Spleen (tissue), 11 donors: ENCODE data around the gene HMGXB3. TPM values are rescaled to one million over a fixed set of nuclear protein-coding genes. Genes with fewer than 3 reads are reported as not detected.

Experiments
- DNase-seq: peaks from one replicate; pipeline ENCODE4 v3.0.0-alpha.2; 2020
- H3K27ac ChIP-seq, 8 donors: fragments of 200-600 bp; sonication (generic) in 7 of 8; 1 replicate in 4 of 8; 2 replicates in 4 of 8; pipeline versions ENCODE4 v1.5.0 to v1.8.0; 2016 to 2021; ENCODE audit warnings: inconsistent platforms in 4 of 8, mild to moderate bottlenecking in 4 of 8, moderate library complexity in 1 of 8
- H3K27me3 ChIP-seq, 7 donors: fragments of 200-600 bp; sonication (generic) in 6 of 7; replicated peaks in 1 of 7; 1 replicate in 4 of 7; 2 replicates in 3 of 7; pipeline versions ENCODE4 v1.5.0 to v1.8.0; 2016 to 2021; ENCODE audit warnings: inconsistent platforms in 3 of 7, mild to moderate bottlenecking in 1 of 7
- H3K36me3 ChIP-seq, 6 donors: fragments of 200-600 bp; sonication (generic) in 5 of 6; 1 replicate in 4 of 6; 2 replicates in 2 of 6; pipeline versions ENCODE4 v1.5.0 to v1.8.0; 2016 to 2021; ENCODE audit warnings: inconsistent platforms in 2 of 6
- H3K4me1 ChIP-seq, 6 donors: fragments of 200-600 bp; sonication (generic) in 5 of 6; 1 replicate in 3 of 6; 2 replicates in 3 of 6; pipeline versions ENCODE4 v1.5.0 to v1.8.0; 2016 to 2021; ENCODE audit warnings: inconsistent platforms in 3 of 6
- H3K4me3 ChIP-seq, 8 donors: fragments of 200-600 bp; sonication (generic) in 7 of 8; 1 replicate in 4 of 8; 2 replicates in 4 of 8; pipeline versions ENCODE4 v1.5.0 to v1.8.0; 2016 to 2021; ENCODE audit warnings: inconsistent platforms in 4 of 8, mild to moderate bottlenecking in 4 of 8, moderate library complexity in 2 of 8
- H3K9me3 ChIP-seq, 8 donors: fragments of 200-600 bp; sonication (generic) in 7 of 8; 1 replicate in 4 of 8; 2 replicates in 4 of 8; pipeline versions ENCODE4 v1.5.0 to v1.8.0; 2016 to 2021; ENCODE audit warnings: inconsistent platforms in 4 of 8
- CTCF ChIP-seq, 11 experiments: fragments of 200-600 bp in 7 of 11; fragments of 450-650 bp in 4 of 11; sonication (generic) in 4 of 11; IDR thresholded peaks in 8 of 11; conservative IDR thresholded peaks in 3 of 11; 1 replicate in 7 of 11; 2 replicates in 4 of 11; pipeline versions ENCODE4 v1.4.0 to v1.8.0; 2016 to 2021; ENCODE audit warnings: antibody characterized with exemption in 11 of 11, inconsistent platforms in 4 of 11, mild to moderate bottlenecking in 1 of 11
- POLR2A ChIP-seq, 3 donors: fragments of 450-650 bp; IDR thresholded peaks; one replicate each; pipeline ENCODE4 v1.5.1; 2017; ENCODE audit warnings: antibody characterized with exemption in 3 of 3, mild to moderate bottlenecking in 1 of 3
- POLR2AphosphoS5 ChIP-seq, 3 donors: sonication (generic); formaldehyde crosslinking; IDR thresholded peaks; one replicate each; pipeline ENCODE4 v1.5.1; 2017; ENCODE audit warnings: antibody characterized with exemption in 3 of 3
- WGBS, 5 donors: extraction: QIAGEN DNeasy Blood & Tissue Kit in 3 of 5; methylation state at CpG; one replicate each; pipeline versions ENCODE4 v1.1.5 to v1.1.7; 2013 to 2018; 5-methylcytosine and 5-hydroxymethylcytosine counted together
- intact Hi-C: fragments of 100-400 bp; cut with DNase I; formaldehyde crosslinking; loops from one replicate; pipeline ENCODE4 v1.15.0; 2023; ENCODE audit warnings: low total_unique reads
- polyA plus RNA-seq, 3 donors: library from polyadenylated mRNA; stranded (reverse); fragments of 200-250 nt; gene quantifications; one replicate each; pipeline ENCODE4 v1.2.1, GENCODE V29; 2013
- total RNA-seq, 7 donors: library from RNA; depleted of rRNA in 3 of 7; stranded (reverse); fragments of >200 nt in 3 of 7; fragmentation: NEBNext Ultra II Directional in 4 of 7; extraction: Animal tissue kit (Norgen Biotek cat#: 25700) in 4 of 7; gene quantifications; one replicate each; pipeline versions ENCODE4 v1.1.0 to v1.2.1, GENCODE V29; 2016 to 2021
- donor health status: healthy with polysubstance abuse.
- donor health status: DM: no; HTN: no; CAD: no; lungs with moderate emphysema.
- donor health status: DM: no; HTN: no; CAD: no.
- donor health status: Bipolar disorder and iron deficiency.
- donor health status: healthy.
- donor health status: DM: no; HTN: no; CAD: no.
- donor health status: DM: yes; HTN: yes; CAD: no.

The HMGXB3 gene
- total and polyA plus RNA-seq, 10 donors = 14.3 to 51.7 (median 34.6) TPM

- Histone ChIP-seq H3K9me3 (no peaks in the 10 kb centered on the region), H3K4me1 (peaks cover 10 to 32% (median 22%) of the 10 kb centered on the region in 6 donors), H3K36me3 (no peaks in the 10 kb centered on the region), H3K27me3 (no peaks in the 10 kb centered on the region), H3K27ac (peak within 1 kb of the TSS; percentile 81 to 94 (median 90)), H3K4me3 (peak within 1 kb of the TSS; percentile 79 to 95 (median 88))
- DNase-seq = peak; percentile 99
- intact Hi-C loops = no loop called here
- TF ChIP-seq POLR2A (IDR thresholded peaks at IDR 0.05) (peak; percentile 41 to 94 (median 78)), CTCF (IDR thresholded peaks at IDR 0.05 in 8 of 11, conservative IDR thresholded peaks at IDR 0.05 in 3 of 11) (peak in 4 of 11 experiments; percentile 20 to 45 (median 24)), POLR2AphosphoS5 (IDR thresholded peaks at IDR 0.05) (peak; percentile 96 to 99 (median 99))
- WGBS, 5 donors = 0 to 1% (median 0%) methylated on average over 39 to 84 of the region's 84 CpGs
These were observed 40.0 kb upstream of the HMGXB3 start, which contains the start of gene SLC26A2 for GRCh38 chr5:149960272-149961185. SLC26A2 (plus strand) TSS chr5:149960758; CDS start chr5:149977653, 16,895 bp downstream.

GRCh38 chr5:149961186-149961685, 39.3 kb upstream of the HMGXB3 start:
- intact Hi-C loops = no loop called here
- H3K4me1 ChIP-seq = peaks cover 10 to 32% (median 22%) of the 10 kb centered on the region in 6 donors
- no peaks in the 10 kb centered on the region for H3K9me3 ChIP-seq
- DNase-seq = no peak
- no peaks in the 10 kb centered on the region for H3K27me3 ChIP-seq
- no peaks in the 10 kb centered on the region for H3K36me3 ChIP-seq
- H3K4me3 ChIP-seq = peak overlapping the region; percentile 79 to 95 (median 88)
- WGBS, 5 donors = 15 to 19% (median 17%) methylated on average over 23 of the region's 23 CpGs
- no peak for TF ChIP-seq POLR2A (IDR thresholded peaks at IDR 0.05)
- TF ChIP-seq CTCF (IDR thresholded peaks at IDR 0.05 in 8 of 11, conservative IDR thresholded peaks at IDR 0.05 in 3 of 11) = no peak
- no peak for TF ChIP-seq POLR2AphosphoS5 (IDR thresholded peaks at IDR 0.05)
- H3K27ac ChIP-seq = peak overlapping the region; percentile 81 to 94 (median 90)

GRCh38 chr5:149961957-149962409, 38.6 kb upstream of the HMGXB3 start:
- Histone ChIP-seq H3K27me3 (no peaks in the 10 kb centered on the region), H3K4me3 (peak overlapping the region in 1 of 8 donors; percentile 95), H3K36me3 (no peaks in the 10 kb centered on the region), H3K27ac (peak overlapping the region in 1 of 8 donors; percentile 12), H3K4me1 (peaks cover 10 to 38% (median 24%) of the 10 kb centered on the region in 6 donors), H3K9me3 (no peaks in the 10 kb centered on the region)
- TF ChIP-seq POLR2A (IDR thresholded peaks at IDR 0.05) (no peak), CTCF (IDR thresholded peaks at IDR 0.05 in 8 of 11, conservative IDR thresholded peaks at IDR 0.05 in 3 of 11) (peak in 4 of 11 experiments; percentile 16 to 31 (median 24)), POLR2AphosphoS5 (IDR thresholded peaks at IDR 0.05) (no peak)
- intact Hi-C loops = no loop called here
- WGBS, 5 donors = 64 to 84% (median 80%) methylated on average over 6 of the region's 6 CpGs
- DNase-seq = no peak
